Upper lobe of left lung (tissue), 4 donors: ENCODE results near the gene CLDN6.

Experiments used
- EP300 ChIP-seq, 4 donors: sonication (generic); formaldehyde crosslinking; IDR thresholded peaks; one replicate each; pipeline ENCODE4 v1.5.1; 2017; ENCODE audit warnings: antibody characterized with exemption in 4 of 4, control low read depth in 2 of 4
- POLR2A ChIP-seq, 4 donors: fragments of 450-650 bp; IDR thresholded peaks; one replicate each; pipeline ENCODE4 v1.5.1; 2016 to 2017; ENCODE audit warnings: antibody characterized with exemption in 4 of 4, mild to moderate bottlenecking in 2 of 4
- POLR2AphosphoS5 ChIP-seq, 2 donors: sonication (generic); formaldehyde crosslinking; IDR thresholded peaks; one replicate each; pipeline ENCODE4 v1.5.1; 2017; ENCODE audit warnings: antibody characterized with exemption in 2 of 2
- TF ChIP-seq, protein P1 (sequence below), 6 experiments: fragments of 450-650 bp in 4 of 6; fragments of 200-600 bp in 2 of 6; sonication (generic) in 2 of 6; IDR thresholded peaks; one replicate each; pipeline ENCODE4 v1.5.1; 2016 to 2019; ENCODE audit warnings: antibody characterized with exemption in 6 of 6

GRCh38 chr16:3066440-3066748 lies 48.4 kb upstream of the CLDN6 start:
- TF ChIP-seq POLR2AphosphoS5 (IDR thresholded peaks at IDR 0.05), result no peak
- no peak for TF ChIP-seq EP300 (IDR thresholded peaks at IDR 0.05)
- no peak for TF ChIP-seq POLR2A (IDR thresholded peaks at IDR 0.05)
- TF ChIP-seq, protein P1, sequence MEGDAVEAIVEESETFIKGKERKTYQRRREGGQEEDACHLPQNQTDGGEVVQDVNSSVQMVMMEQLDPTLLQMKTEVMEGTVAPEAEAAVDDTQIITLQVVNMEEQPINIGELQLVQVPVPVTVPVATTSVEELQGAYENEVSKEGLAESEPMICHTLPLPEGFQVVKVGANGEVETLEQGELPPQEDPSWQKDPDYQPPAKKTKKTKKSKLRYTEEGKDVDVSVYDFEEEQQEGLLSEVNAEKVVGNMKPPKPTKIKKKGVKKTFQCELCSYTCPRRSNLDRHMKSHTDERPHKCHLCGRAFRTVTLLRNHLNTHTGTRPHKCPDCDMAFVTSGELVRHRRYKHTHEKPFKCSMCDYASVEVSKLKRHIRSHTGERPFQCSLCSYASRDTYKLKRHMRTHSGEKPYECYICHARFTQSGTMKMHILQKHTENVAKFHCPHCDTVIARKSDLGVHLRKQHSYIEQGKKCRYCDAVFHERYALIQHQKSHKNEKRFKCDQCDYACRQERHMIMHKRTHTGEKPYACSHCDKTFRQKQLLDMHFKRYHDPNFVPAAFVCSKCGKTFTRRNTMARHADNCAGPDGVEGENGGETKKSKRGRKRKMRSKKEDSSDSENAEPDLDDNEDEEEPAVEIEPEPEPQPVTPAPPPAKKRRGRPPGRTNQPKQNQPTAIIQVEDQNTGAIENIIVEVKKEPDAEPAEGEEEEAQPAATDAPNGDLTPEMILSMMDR (IDR thresholded peaks at IDR 0.05), result no peak
